Forelimb muscle (tissue), 1 donor: Measurements from ENCODE around the gene MRPL51. TPM values are rescaled to one million over a fixed set of nuclear protein-coding genes. Genes with fewer than 3 reads are reported as not detected.

ENCODE experiments used
- DNase-seq: peaks from one replicate; pipeline ENCODE4 v3.0.0-alpha.2; 2013; ENCODE audit warnings: low read depth
- polyA plus RNA-seq: library from polyadenylated mRNA; unstranded; fragments of 120-200 nt; gene quantifications from one replicate; pipeline ENCODE4 v1.2.1, GENCODE V29; 2013; ENCODE audit not compliant: insufficient read length

MRPL51 gene
- polyA plus RNA-seq, 1 donor: 111 TPM

- no peak for DNase-seq
Observed at GRCh38 chr12:6461401-6462233, 31.4 kb downstream of the MRPL51 start.

GRCh38 chr12:6460751-6461371 lies 32.2 kb downstream of the MRPL51 start:
- DNase-seq: no peak

GRCh38 chr12:6459004-6459337 lies 34.1 kb downstream of the MRPL51 start:
- DNase-seq: no peak

GRCh38 chr12:6458281-6459003 lies 34.6 kb downstream of the MRPL51 start:
- no peak for DNase-seq

GRCh38 chr12:6457220-6457945 lies 35.7 kb downstream of the MRPL51 start:
- DNase-seq: no peak

- DNase-seq: no peak
Observed at GRCh38 chr12:6452944-6453630, 40.0 kb downstream of the MRPL51 start.

GRCh38 chr12:6452245-6452943 lies 40.7 kb downstream of the MRPL51 start:
- no peak for DNase-seq

GRCh38 chr12:6451348-6452244 lies 41.5 kb downstream of the MRPL51 start, which contains the start of gene TAPBPL:
TSS of gene TAPBPL (plus strand) at chr12:6452042. CDS start at chr12:6452249, 207 bp downstream.
- peak; percentile 84 for DNase-seq

- no peak for DNase-seq
Observed at GRCh38 chr12:6450869-6451347, 42.2 kb downstream of the MRPL51 start.

GRCh38 chr12:6450091-6450868 lies 42.8 kb downstream of the MRPL51 start:
- DNase-seq: no peak

- DNase-seq: no peak
Observed at GRCh38 chr12:6444704-6445688, 48.1 kb downstream of the MRPL51 start, which contains the start of gene CD27. TSS of gene CD27 (plus strand) at chr12:6444955. CDS start at chr12:6445096, 141 bp downstream.

- DNase-seq: no peak
Observed at GRCh38 chr12:6444031-6444430, 49.0 kb downstream of the MRPL51 start.

GRCh38 chr12:6443361-6443983 lies 49.6 kb downstream of the MRPL51 start:
- DNase-seq: no peak

- no peak for DNase-seq
Observed at GRCh38 chr12:6442836-6443235, 50.2 kb downstream of the MRPL51 start.
